Fibroblast of upper back skin (primary cell): ENCODE measurements around the gene DOK7.
"Not testable (repeated sequence)": the region's sequence is repeated elsewhere in the genome, so short reads cannot be mapped to it uniquely, and the experiment has no call there.

Experiments
- DNase-seq: peaks from one replicate; pipeline ENCODE4 v3.0.0-alpha.2; 2013

DOK7 gene

GRCh38 chr4:3511601-3512000, 48.5 kb downstream of the DOK7 start:
- DNase-seq: not testable (repeated sequence)

GRCh38 chr4:3512279-3512678, 49.2 kb downstream of the DOK7 start:
- no peak for DNase-seq

GRCh38 chr4:3512719-3513118, 49.6 kb downstream of the DOK7 start:
- DNase-seq: no peak

DNA sequence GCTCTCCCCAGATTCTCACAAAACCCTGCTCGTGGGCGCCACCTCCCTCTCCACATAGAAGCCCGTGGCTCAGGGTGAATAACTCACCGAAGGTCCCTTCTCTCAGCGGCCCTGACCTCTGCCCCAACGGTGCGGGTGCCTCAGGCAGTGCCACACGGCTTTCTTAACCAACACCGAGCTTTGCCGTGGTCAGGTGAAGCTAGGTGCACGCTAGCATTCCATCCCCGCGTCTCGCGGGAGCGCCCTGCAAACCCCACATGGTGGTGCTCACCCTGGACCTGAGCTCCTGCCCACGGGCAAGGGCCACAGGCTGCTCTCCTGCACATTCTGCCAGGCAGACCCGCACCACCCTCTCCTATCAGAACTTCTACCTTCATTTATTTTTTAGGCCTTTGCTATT, 50.7 kb downstream of the DOK7 start:
- no peak for DNase-seq

DNA sequence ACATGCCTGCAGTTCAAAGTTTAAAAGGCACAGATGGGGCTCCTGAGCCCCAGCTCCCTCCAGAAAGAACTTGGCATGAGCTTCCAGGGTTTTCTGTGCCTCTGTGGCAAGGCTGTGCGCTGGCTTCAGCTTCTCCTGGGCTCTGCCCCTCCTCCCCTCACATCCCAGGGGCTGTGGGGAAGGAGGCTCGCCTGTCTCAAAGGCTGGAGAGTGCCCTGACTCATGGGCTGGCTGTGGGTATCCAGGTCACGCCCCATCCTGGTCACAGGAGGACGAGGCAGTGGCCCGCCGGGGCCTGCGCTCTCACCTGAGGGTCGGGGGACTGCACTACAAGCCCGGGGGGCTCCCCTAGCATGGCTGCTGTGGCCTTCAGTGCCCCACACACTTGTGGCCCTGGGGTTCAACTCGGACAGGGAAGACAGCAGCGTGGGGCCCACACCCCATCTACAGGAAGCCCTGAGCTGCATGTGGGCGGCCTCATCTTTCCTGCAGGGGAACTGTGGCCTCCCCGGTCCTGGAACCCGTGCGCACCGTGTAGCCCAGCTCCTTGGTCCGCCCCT, 51.2 kb downstream of the DOK7 start:
- no peak for DNase-seq

- DNase-seq: no peak
Measured at GRCh38 chr4:3514806-3515501, 51.8 kb downstream of the DOK7 start.

DNA sequence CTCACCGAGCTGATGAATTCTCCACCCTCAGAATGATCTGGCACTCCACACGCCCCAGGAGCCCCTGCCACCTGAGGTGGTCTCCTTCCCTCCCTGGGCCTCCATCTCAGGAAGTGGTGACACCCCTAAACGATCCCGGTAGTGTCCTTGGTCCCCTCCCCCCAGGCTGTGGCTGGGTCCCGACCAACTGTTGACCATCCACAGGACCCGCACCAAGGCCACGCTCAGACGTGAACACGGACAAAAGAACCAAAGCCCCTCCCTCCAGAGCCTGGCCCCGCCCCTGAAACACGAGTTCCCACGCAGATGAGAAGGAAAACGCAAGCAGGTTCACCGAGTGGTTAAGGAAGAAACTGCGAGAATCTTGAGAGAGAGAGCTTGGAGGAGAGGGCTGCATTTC, 52.5 kb downstream of the DOK7 start:
- DNase-seq: no peak

- DNase-seq: no peak
Measured at GRCh38 chr4:3516061-3516835, 53.1 kb downstream of the DOK7 start.

- DNase-seq: no peak
Measured at GRCh38 chr4:3516836-3517730, 54.0 kb downstream of the DOK7 start.

- no peak for DNase-seq
Measured at GRCh38 chr4:3517731-3518510, 54.8 kb downstream of the DOK7 start.

DNA sequence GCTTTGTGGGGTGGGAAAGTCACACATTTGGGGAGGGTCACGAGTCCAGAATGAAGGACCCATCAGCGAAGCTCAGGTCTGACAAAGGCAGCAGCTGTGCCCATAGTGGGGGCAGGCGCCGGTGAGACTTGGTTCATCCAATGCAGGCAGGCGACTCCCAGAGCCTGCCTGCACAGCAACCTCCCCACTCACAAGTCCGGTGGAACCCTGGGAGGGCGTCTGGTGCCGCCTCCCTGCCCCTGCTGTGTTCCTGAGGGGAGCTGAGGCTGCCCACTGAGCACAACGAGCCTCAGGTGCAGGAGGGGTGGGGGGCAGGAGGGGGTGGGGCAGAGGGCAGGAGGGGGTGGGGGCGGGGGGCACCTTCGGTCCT, 55.4 kb downstream of the DOK7 start:
- DNase-seq: no peak

DNA sequence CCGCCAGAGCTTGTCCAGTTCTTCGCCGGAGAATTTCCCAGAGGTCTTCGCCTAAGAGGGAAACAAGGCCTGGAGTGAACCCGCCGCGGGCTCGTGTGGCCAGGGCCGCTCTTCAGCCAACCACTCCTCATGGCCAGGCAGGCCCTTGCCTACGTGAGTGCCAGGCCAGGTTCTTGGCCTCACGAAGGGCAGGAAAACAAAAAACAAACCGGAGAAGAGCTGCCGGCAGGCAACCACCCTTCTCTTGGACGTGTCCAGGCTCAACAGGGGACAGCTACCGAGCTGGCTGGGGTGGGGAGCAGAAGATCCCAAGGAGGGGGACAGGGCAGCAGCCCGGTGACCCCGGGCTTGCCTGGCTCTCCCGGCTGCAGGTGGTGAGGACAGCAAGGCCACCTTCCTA, 55.8 kb downstream of the DOK7 start:
- no peak for DNase-seq

DNA sequence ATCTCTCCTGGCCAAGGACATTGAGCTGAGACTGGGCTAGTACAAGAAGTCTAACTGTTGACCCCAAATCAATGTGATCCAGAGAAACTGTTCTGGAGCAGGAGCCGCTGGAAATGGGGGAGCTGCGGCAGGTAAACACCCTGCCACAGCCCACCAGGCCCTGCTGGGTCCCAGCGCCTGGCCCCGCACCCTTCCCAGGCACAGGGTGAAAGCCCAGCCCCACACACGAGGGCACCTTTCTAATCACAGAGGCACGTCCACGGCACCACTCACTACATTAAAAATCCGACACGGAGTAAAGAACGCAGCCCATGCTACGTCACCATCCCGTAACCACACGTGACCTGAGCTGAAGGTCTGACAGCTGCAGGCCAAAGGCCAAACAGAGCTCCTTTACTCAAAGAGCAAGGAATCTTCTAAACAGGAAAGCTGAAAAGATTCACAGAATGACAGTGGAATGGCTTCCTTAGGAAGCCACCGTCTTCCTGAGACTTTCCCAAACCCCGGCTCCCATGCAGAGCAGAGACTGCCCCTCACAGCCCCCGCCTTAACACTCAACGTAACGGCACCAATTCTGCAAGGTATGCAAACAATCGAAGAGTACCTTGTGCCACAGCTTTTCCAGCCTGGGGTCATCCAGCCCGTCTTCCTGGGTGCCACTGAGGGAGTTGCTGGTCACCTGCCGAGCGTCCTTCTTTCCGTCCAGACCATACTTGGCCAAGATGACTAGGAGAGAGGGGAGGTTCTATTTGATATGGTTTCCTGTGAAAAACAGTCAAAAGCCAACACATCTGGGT, 56.6 kb downstream of the DOK7 start:
- DNase-seq: no peak

DNA sequence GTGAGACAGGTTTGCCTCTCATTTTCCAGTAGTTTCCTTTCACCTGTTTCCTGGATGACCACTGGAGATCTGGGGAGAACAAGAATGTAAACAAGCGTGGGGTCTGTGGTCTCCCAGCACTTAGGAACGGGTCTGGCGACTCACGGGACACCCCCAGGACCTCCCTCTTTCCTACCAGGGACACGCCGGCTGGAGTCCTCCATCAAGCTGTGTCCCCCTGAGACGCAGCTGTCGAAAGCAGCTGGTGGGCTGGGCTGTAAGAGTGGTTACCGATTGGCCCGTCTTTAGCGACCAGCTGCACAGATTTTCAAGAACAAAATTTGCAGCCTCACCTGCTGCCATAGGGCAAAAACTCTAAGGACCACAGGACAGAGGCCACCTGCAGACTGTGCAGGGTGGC, 57.2 kb downstream of the DOK7 start:
- no peak for DNase-seq

DNA sequence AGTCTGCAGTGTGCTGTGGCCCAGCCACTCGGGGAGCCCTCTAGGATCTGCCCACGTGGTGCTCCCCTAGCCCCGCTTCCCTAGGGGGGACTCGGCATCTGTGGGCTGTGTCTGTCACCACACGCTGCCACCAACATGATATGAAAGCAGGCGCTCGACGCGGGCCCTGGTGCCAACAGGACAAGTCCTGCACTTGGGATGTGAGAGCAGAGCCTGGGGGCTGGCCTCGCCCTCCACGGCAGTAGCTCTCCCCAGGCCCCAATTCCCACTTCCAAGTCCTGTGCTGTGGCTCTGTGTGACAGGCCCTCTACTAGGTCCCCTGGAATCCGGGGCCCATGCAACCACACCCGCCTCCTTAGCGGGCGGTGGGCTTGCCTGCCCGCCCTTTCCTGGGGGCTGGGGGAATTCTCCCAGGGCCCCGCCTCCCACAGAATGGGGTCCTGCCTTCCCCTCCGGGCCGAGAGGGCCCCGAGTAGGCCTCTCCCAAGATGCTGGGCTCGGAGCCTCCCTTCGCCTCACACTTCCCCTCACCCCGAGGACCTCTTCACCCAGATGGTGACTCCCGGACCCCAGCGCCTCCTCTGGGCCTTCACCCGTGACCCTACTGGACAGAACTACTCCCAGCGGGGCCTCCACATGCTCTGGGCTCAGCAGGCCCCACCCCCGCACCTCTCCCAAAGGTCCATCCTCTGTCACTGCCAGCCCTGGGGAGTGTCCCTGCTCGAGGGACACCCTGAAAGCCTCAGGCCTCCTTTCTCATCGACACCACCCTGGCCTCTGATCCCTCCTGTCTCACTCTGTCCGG, 57.9 kb downstream of the DOK7 start:
- no peak for DNase-seq

DNA sequence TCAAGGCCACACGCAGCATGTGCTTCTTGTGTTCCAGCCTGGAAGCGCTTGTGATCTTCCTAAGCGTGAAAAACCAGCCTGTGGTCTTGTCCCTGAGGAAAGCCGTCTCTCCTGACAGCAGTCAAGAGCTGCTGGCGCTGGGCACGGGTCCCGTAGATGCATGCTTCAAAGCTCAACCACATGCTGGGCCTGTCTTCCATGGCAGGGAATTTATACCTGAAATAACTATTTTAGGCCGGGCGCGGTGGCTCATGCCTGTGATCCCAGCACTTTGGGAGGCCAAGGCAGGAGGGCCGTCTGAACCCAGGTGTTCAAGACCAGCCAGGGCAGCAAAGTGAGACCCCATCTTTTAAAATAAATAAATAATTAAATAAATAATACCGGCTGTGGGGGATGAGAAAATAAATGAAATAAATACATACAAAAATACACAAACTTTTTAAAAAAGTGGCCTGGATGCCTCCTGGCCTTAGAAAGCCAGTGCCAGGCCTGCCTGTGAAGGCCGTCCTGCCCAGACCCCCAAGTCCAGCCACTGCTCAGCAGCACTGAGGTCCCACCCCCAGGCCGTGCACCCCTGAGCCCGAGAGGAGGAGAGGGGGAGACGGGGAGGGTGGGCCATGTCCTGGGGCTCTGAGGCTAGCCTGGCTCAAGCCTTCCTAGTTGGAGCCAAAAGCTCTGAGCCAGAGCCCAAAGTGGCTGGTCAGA, 58.7 kb downstream of the DOK7 start:
- no peak for DNase-seq

DNA sequence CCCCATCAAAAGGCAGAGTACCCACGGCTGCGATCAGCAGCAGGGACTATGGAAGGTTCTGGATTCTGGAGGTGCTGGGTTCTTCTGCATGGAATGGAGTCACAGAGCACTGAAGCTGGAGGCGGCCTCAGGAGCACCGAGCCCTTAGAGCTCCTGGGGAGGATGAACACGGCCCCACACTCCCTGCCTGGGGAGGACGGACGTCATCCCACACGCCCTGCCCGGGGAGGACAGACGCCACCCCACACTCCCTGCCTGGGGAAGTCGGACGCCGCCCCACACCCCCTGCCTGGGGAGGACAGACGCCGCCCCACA, 59.2 kb downstream of the DOK7 start:
- DNase-seq: no peak

DNA sequence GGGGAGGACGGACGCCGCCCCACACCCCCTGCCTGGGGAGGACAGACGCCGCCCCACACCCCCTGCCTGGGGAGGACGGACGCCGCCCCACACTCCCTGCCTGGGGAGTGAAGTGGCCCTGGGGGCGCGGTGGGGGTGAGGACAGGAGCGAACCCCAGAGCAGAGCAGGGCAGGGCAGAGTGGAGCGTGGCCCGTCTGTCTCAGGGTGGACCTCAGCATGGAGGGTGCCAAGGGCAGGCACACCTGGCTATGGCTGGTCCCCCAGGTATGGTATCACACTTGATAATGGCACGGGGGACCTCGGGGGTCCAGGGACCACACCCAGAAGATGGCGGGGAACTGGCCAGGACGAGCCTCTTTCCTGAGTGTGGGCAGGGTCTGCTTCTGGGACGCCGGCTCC, 59.5 kb downstream of the DOK7 start:
- DNase-seq: no peak

DNA sequence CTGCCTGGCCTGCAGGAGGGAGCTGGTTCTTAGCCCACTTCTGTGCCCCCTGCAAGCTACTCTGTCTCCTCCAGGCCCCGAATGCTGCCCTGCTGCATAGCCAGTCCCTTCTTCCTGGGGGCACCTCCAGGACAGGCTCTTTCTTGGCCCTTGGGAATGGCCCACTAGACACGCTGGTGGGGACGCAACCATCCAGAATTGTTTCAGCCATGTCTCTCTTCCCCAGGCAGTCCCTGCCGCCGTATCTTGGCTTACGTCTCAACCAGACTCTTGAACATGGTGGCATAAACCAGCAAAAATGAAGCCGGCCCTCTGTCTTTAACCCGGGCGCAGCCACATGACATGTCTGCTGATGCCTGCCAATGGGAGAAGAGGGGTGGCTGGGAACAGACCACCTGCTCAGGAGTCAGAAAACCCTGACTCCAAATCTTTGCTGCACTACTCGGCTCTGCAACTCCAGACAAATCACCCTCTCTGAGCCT, 60.1 kb downstream of the DOK7 start:
- no peak for DNase-seq

DNA sequence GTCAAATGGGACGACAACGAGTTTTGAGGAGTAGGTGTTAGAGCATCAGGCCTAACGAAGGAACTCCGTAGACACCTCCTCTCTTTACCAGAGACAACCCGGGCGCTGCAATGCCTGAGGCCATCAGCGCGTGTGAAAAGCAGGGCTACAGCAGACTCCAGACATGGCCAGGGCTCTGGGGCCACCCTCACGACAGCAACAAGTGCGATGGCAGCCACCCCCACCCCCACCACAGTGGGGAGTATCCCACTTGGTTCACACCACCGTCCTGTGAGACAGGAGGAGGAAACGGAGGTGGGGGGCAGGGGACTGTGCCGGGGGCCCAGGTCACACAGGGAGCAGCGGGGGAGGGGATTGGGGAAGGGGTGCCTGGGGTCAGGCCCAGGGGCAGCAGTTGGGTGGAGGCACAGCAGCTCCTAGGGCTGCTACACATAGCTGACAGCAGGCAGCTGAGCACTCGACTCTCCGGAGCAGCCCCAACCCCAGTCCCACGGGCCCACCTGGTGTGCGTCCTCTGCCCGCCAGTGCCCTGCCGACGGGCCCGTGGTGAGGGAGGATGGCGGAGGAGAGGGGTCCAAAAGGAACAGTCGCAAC, 60.6 kb downstream of the DOK7 start:
- DNase-seq: no peak
